HEK293 (cell line): ENCODE results near the gene C2CD4A.

Experiments
- CTCF ChIA-PET: fragments of 350-600 bp; formaldehyde crosslinking; extraction: SDS; loops from one replicate; lab custom pipeline; 2021; ENCODE audit warnings: antibody characterized with exemption; lab: Yijun Ruan, JAX
- POLR2A ChIA-PET: fragments of 300-600 bp; formaldehyde crosslinking; extraction: SDS; loops from one replicate; lab custom pipeline; 2020; ENCODE audit warnings: antibody characterized with exemption, inconsistent platforms; lab: Yijun Ruan, JAX
- H3K27ac ChIP-seq: fragments of 200-500 bp; sonication (Bioruptor generic); 2 replicates; pipeline ENCODE4 v1.5.1; 2014; ENCODE audit warnings: low read depth, low read length, control low read depth, inconsistent platforms; ENCODE audit errors: extremely low read depth
- H3K36me3 ChIP-seq, 2 experiments: fragments of 200-500 bp in 1 of 2; sonication (Bioruptor generic) in 1 of 2; 1 replicate in 1 of 2; 2 replicates in 1 of 2; pipeline ENCODE4 v1.5.1; 2014 to 2017; ENCODE audit warnings: inconsistent platforms in 2 of 2, low read length in 2 of 2; ENCODE audit not compliant: control insufficient read depth in 2 of 2, insufficient read depth in 1 of 2
- H3K4me1 ChIP-seq: fragments of 200-500 bp; sonication (Bioruptor generic); 2 replicates; pipeline ENCODE4 v1.5.1; 2014; ENCODE audit warnings: mild to moderate bottlenecking, low read length, inconsistent platforms; ENCODE audit not compliant: control insufficient read depth, insufficient read depth
- H3K4me3 ChIP-seq: 2 replicates; pipeline ENCODE4 v1.5.1; 2011; ENCODE audit warnings: low read depth, mild to moderate bottlenecking, control low read depth, low read length, moderate library complexity
- H3K9me3 ChIP-seq: fragments of 200-500 bp; sonication (Bioruptor generic); 2 replicates; pipeline ENCODE4 v1.5.1; 2014; ENCODE audit warnings: low read depth, low read length, inconsistent platforms; ENCODE audit not compliant: control insufficient read depth, insufficient read depth
- GFI1B ChIP-seq: fragments of 450-650 bp; formaldehyde crosslinking; IDR thresholded peaks from 2 replicates; pipeline ENCODE4 v1.5.1; 2016; ENCODE audit warnings: missing biosample characterization, missing genetic modification characterization
- GLIS2 ChIP-seq: fragments of 450-650 bp; formaldehyde crosslinking; IDR thresholded peaks from 2 replicates; pipeline ENCODE4 v1.5.1; 2016; ENCODE audit warnings: missing biosample characterization, missing genetic modification characterization
- KLF10 ChIP-seq: fragments of 450-650 bp; IDR thresholded peaks from 2 replicates; pipeline ENCODE4 v1.5.1; 2018; ENCODE audit warnings: missing biosample characterization, mild to moderate bottlenecking, missing genetic modification characterization
- OVOL3 ChIP-seq: fragments of 450-650 bp; formaldehyde crosslinking; IDR thresholded peaks from 2 replicates; pipeline ENCODE4 v1.5.1; 2016; ENCODE audit warnings: missing biosample characterization, missing genetic modification characterization
- SP2 ChIP-seq: fragments of 450-650 bp; formaldehyde crosslinking; IDR thresholded peaks from 2 replicates; pipeline ENCODE4 v1.5.1; 2016; ENCODE audit warnings: missing biosample characterization, missing genetic modification characterization
- ZIC2 ChIP-seq: fragments of 450-650 bp; formaldehyde crosslinking; IDR thresholded peaks from 2 replicates; pipeline ENCODE4 v1.5.1; 2016; ENCODE audit warnings: missing biosample characterization, missing genetic modification characterization
- ZNF138 ChIP-seq: fragments of 450-650 bp; formaldehyde crosslinking; IDR thresholded peaks from 2 replicates; pipeline ENCODE4 v1.5.1; 2016; ENCODE audit warnings: missing biosample characterization, missing genetic modification characterization, borderline replicate concordance
- ZNF221 ChIP-seq: fragments of 450-650 bp; formaldehyde crosslinking; IDR thresholded peaks from 2 replicates; pipeline ENCODE4 v1.5.1; 2017; ENCODE audit warnings: missing biosample characterization, missing genetic modification characterization, borderline replicate concordance
- ZNF302 ChIP-seq: fragments of 450-650 bp; formaldehyde crosslinking; IDR thresholded peaks from 2 replicates; pipeline ENCODE4 v1.5.1; 2016; ENCODE audit warnings: missing biosample characterization, missing genetic modification characterization, low read depth
- ZNF341 ChIP-seq: fragments of 450-650 bp; formaldehyde crosslinking; IDR thresholded peaks from 2 replicates; pipeline ENCODE4; 2016; ENCODE audit warnings: low read depth, missing biosample characterization, missing genetic modification characterization
- ZNF37A ChIP-seq: fragments of 450-650 bp; IDR thresholded peaks from 2 replicates; pipeline ENCODE4 v1.5.1; 2018; ENCODE audit warnings: missing biosample characterization, missing genetic modification characterization
- ZNF394 ChIP-seq: fragments of 450-650 bp; formaldehyde crosslinking; IDR thresholded peaks from 2 replicates; pipeline ENCODE4 v1.5.1; 2016; ENCODE audit warnings: missing biosample characterization, missing genetic modification characterization, mild to moderate bottlenecking, moderate library complexity, borderline replicate concordance
- ZNF48 ChIP-seq: fragments of 450-650 bp; formaldehyde crosslinking; IDR thresholded peaks from 2 replicates; pipeline ENCODE4 v1.5.1; 2016; ENCODE audit warnings: missing biosample characterization, missing genetic modification characterization
- ZNF513 ChIP-seq: fragments of 450-650 bp; IDR thresholded peaks from 2 replicates; pipeline ENCODE4 v1.5.1; 2018; ENCODE audit warnings: missing biosample characterization, missing genetic modification characterization
- ZNF521 ChIP-seq: fragments of 450-650 bp; formaldehyde crosslinking; IDR thresholded peaks from 2 replicates; pipeline ENCODE4 v1.5.1; 2017; ENCODE audit warnings: missing biosample characterization, mild to moderate bottlenecking, missing genetic modification characterization
- ZNF600 ChIP-seq: fragments of 450-650 bp; formaldehyde crosslinking; IDR thresholded peaks from 2 replicates; pipeline ENCODE4 v1.5.1; 2016; ENCODE audit warnings: missing biosample characterization, missing genetic modification characterization
- ZNF621 ChIP-seq: fragments of 450-650 bp; formaldehyde crosslinking; IDR thresholded peaks from 2 replicates; pipeline ENCODE4 v1.5.1; 2017; ENCODE audit warnings: missing biosample characterization, missing genetic modification characterization
- ZNF76 ChIP-seq: fragments of 450-650 bp; formaldehyde crosslinking; IDR thresholded peaks from 2 replicates; pipeline ENCODE4; 2016; ENCODE audit warnings: low read depth, missing biosample characterization, missing genetic modification characterization, borderline replicate concordance

C2CD4A gene

DNA sequence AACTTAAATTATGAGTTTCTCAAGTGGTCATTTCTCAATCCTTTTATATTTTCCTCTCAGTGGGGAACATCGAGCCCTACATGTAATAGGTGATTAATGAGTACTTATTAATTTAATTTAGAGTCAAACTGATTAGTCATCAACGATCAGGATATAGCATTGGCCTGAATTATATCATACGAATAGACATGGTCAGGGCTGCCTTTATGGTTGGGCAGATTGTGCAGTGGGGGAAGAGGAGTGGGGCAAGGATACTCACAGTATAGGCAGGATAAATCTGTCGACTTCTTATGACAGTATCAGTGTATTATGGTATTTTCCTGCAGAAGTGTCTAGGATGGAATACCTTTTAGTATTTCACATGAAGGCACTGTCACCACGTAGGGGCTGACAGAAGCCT is 27.0 kb downstream of the C2CD4A start:
- Histone ChIP-seq H3K27ac (no peak overlapping the region), H3K4me3 (no peak overlapping the region), H3K9me3 (no peaks in the 10 kb centered on the region), H3K36me3 (no peaks in the 10 kb centered on the region), H3K4me1 (no peaks in the 10 kb centered on the region)
- ChIA-PET POLR2A (no interaction called here), CTCF (no interaction called here)
- no peak for TF ChIP-seq ZNF221 (tag by site-specific recombination)
- no peak for TF ChIP-seq OVOL3 (tag by site-specific recombination)
- TF ChIP-seq ZNF621 (tag by site-specific recombination) = no peak
- no peak for TF ChIP-seq ZIC2 (tag by site-specific recombination)
- TF ChIP-seq ZNF48 (tag by site-specific recombination) = no peak
- TF ChIP-seq ZNF521 (tag by site-specific recombination) = no peak
- TF ChIP-seq SP2 = no peak

- POLR2A ChIA-PET = no interaction called here
- H3K27ac ChIP-seq = no peak overlapping the region
- CTCF ChIA-PET = interaction anchor here (0.7 kb wide), 1 partner anchor 35 kb away, joined by 3 read pairs; no protein-coding TSS in a partner anchor
These were observed 27.6 kb downstream of the C2CD4A start for GRCh38 chr15:62094388-62094787.

DNA sequence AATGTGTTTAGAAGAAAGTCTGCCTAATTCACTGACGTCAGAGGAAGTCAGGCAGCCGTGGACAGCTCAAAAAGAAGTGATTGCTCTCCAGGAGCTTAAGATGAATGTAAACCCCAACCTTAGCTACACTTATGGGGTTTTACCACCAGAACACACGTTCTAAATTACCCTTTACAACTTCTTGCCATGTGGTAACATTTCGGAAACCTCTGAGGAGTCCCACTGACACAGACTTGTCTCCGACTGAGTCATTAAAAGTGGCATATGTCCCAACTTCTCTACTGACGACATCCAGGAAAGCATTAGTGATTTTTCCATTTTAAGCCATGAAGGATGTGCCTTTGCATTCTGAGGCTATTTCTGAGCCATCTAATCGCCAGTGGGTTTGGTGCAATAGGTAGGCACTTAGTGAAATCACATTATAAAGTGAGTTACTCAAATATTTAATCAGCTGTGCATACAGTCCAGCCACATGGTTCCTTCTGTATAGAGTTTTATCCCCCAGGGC is 32.4 kb downstream of the C2CD4A start:
- H3K27ac ChIP-seq = no peak overlapping the region
- H3K4me1 ChIP-seq = no peaks in the 10 kb centered on the region
- H3K4me3 ChIP-seq = no peak overlapping the region
- POLR2A ChIA-PET = no interaction called here
- TF ChIP-seq ZNF37A (tag by site-specific recombination) = no peak
- TF ChIP-seq, all 188 proteins: peak for 0
- Histone ChIP-seq H3K9me3 (no peaks in the 10 kb centered on the region), H3K36me3 (no peaks in the 10 kb centered on the region)
- CTCF ChIA-PET = interaction anchor here (0.6 kb wide), 1 partner anchor 57 kb away, joined by 3 read pairs; no protein-coding TSS in a partner anchor

More at GRCh38 chr15:62094388-62094787, 27.6 kb downstream of the C2CD4A start:
- no peak overlapping the region for H3K4me3 ChIP-seq
- H3K4me1 ChIP-seq = no peaks in the 10 kb centered on the region
- no peaks in the 10 kb centered on the region for H3K36me3 ChIP-seq
- TF ChIP-seq ZNF341 (tag by site-specific recombination) (peak; percentile 34; the same call in 1 of the 2 replicates), ZNF600 (tag by site-specific recombination) (peak; percentile 86), ZNF76 (tag by site-specific recombination) (no peak), ZNF513 (tag by site-specific recombination) (no peak)
- H3K9me3 ChIP-seq = no peaks in the 10 kb centered on the region

GRCh38 chr15:62103431-62103830 is 36.7 kb downstream of the C2CD4A start:
- TF ChIP-seq ZNF302 (tag by site-specific recombination) (no peak), ZIC2 (tag by site-specific recombination) (no peak), GFI1B (tag by site-specific recombination) (no peak), ZNF138 (no peak), KLF10 (tag by site-specific recombination) (no peak), GLIS2 (tag by site-specific recombination) (no peak), ZNF394 (no peak)
- ChIA-PET CTCF (interaction anchor here (2.1 kb wide), 1 partner anchor 21 kb away, joined by 4 read pairs; no protein-coding TSS in a partner anchor), POLR2A (no interaction called here)
- no peaks in the 10 kb centered on the region for H3K4me1 ChIP-seq
- no peaks in the 10 kb centered on the region for H3K36me3 ChIP-seq
- no peaks in the 10 kb centered on the region for H3K9me3 ChIP-seq
- H3K27ac ChIP-seq = no peak overlapping the region
- no peak overlapping the region for H3K4me3 ChIP-seq
